Erythroblast (primary cell): ENCODE data around the gene PLOD3.

Source experiments
- GATA1 ChIP-seq: IDR thresholded peaks from 2 replicates; pipeline ENCODE4 v1.6.1; 2011; ENCODE audit warnings: low read depth, mild to moderate bottlenecking, control low read depth, low read length, moderate library complexity
- POLR2A ChIP-seq: IDR thresholded peaks from 2 replicates; pipeline ENCODE4 v1.6.1; 2011; ENCODE audit warnings: mild to moderate bottlenecking, low read length

DNA sequence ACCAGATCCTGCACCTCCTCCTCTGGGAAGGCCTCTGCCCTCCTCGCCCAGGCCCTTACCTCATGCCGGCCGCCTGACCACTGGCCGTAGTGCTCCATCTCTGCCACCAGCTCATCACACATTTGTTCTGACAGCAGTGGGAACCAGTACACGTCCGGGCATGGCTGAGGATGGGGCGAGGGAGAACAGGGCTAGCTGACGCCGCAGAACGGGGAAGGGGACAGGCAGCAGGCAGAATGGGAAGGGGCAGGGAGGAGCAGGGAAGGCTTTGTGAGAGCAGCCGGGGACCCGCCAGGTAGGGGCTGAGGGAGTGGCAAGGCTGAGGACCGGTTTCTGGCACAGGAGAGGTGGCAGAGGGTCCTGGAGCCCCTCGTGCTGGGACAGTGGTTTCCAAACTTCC lies 8.6 kb downstream of the PLOD3 start:
- no peak for TF ChIP-seq POLR2A
- no peak for TF ChIP-seq GATA1
